GM12878 (cell line): ENCODE results near the gene CCDC85B. TPM values are rescaled to one million over a fixed set of nuclear protein-coding genes. Genes with fewer than 3 reads are reported as not detected.
A peak's percentile ranks its signal among the peaks of the same experiment; 100 is the strongest.

Source experiments
- ATAC-seq: fragments of 200-7000 bp; cut with Tn5 transposase; 3 replicates; pipeline ENCODE4 v1.9.1; 2020; ENCODE audit warnings: mild to moderate bottlenecking, moderate library complexity
- BruUV-seq: library from RNA; stranded (reverse); fragments of 400-500 nt; replicated peaks from 2 replicates; lab custom pipeline; 2021; lab: Mats Ljungman, UMichigan
- CTCF ChIA-PET: fragments of 300-600 bp; sonication (Branson Sonifier 250); formaldehyde crosslinking; extraction: SDS; loops from one replicate; lab custom pipeline; 2021; ENCODE audit warnings: inconsistent platforms; lab: Yijun Ruan, JAX
- POLR2A ChIA-PET: fragments of 350-600 bp; formaldehyde crosslinking; extraction: SDS; loops from one replicate; lab custom pipeline; 2021; ENCODE audit warnings: inconsistent platforms; lab: Charles Lee
- RAD21 ChIA-PET: fragments of 300-600 bp; sonication (Branson Sonifier 250); formaldehyde crosslinking; loops from one replicate; lab custom pipeline; 2023; ENCODE audit warnings: antibody characterized with exemption; ENCODE audit not compliant: unreplicated experiment; lab: Charles Lee
- SMC1A ChIA-PET: fragments of 300-600 bp; sonication (Branson Sonifier 250); formaldehyde crosslinking; loops from one replicate; lab custom pipeline; 2023; ENCODE audit not compliant: unreplicated experiment, uncharacterized antibody; lab: Charles Lee
- DNase-seq: peaks from one replicate; pipeline ENCODE4 v3.0.0-alpha.2; 2011; ENCODE audit warnings: low read depth, low spot score
- FAIRE-seq: peaks from 3 replicates; lab custom pipeline; 2011; peaks lifted over from hg19 to GRCh38; lab: Jason Lieb, UNC
- H2AFZ ChIP-seq: 2 replicates; pipeline ENCODE4 v1.6.0; 2011; ENCODE audit warnings: low read depth, low read length, control low read depth; ENCODE audit not compliant: control insufficient read depth
- H3K27ac ChIP-seq: 2 replicates; pipeline ENCODE4 v1.5.1; 2011; ENCODE audit warnings: control low read depth; ENCODE audit not compliant: control insufficient read depth, insufficient read depth
- H3K27me3 ChIP-seq, 2 experiments: replicated peaks in 1 of 2; 2 replicates each; pipeline versions ENCODE4 v1.6.0 to v1.6.1; 2011; ENCODE audit warnings: low read length in 1 of 2; ENCODE audit not compliant: control insufficient read depth in 2 of 2, insufficient read depth in 2 of 2
- H3K36me3 ChIP-seq, 2 experiments: 2 replicates each; pipeline ENCODE4 v1.5.1; 2011; ENCODE audit warnings: low read length in 1 of 2; ENCODE audit not compliant: control insufficient read depth in 2 of 2, insufficient read depth in 2 of 2
- H3K4me1 ChIP-seq: 2 replicates; pipeline ENCODE4 v1.6.1; 2011; ENCODE audit warnings: mild to moderate bottlenecking, low read length, moderate library complexity, mixed read lengths; ENCODE audit not compliant: control insufficient read depth, insufficient read depth
- H3K4me2 ChIP-seq: 2 replicates; pipeline ENCODE4 v1.6.0; 2011; ENCODE audit warnings: control low read depth; ENCODE audit not compliant: control insufficient read depth, insufficient read depth
- H3K4me3 ChIP-seq: fragments of 200-600 bp; sonication (generic); 2 replicates; pipeline ENCODE4 v1.5.1; 2016
- H3K79me2 ChIP-seq: 2 replicates; pipeline ENCODE4 v1.6.0; 2011; ENCODE audit warnings: low read length; ENCODE audit not compliant: control insufficient read depth, insufficient read depth
- H3K9ac ChIP-seq: 2 replicates; pipeline ENCODE4 v1.8.0; 2011; ENCODE audit warnings: low read length, control low read depth, mixed read lengths; ENCODE audit not compliant: control insufficient read depth, insufficient read depth
- H3K9me3 ChIP-seq: replicated peaks from 3 replicates; pipeline ENCODE4 v1.5.1; 2011; ENCODE audit warnings: mild to moderate bottlenecking, low read length; ENCODE audit not compliant: control insufficient read depth, insufficient read depth
- H4K20me1 ChIP-seq: 2 replicates; pipeline ENCODE4 v1.6.0; 2011; ENCODE audit not compliant: control insufficient read depth, insufficient read depth
- CBX5 ChIP-seq: sonication (generic); IDR thresholded peaks from 2 replicates; pipeline ENCODE4 v1.6.1; 2016; ENCODE audit warnings: low read depth, moderate library complexity, mild to moderate bottlenecking, inconsistent platforms
- CEBPZ ChIP-seq: fragments of 150-350 bp; IDR thresholded peaks from 2 replicates; pipeline ENCODE4 v1.6.1; 2016; ENCODE audit warnings: low read depth, low read length
- HDGF ChIP-seq: fragments of 450-650 bp; IDR thresholded peaks from 2 replicates; pipeline ENCODE4 v1.6.1; 2016; ENCODE audit warnings: antibody characterized with exemption
- IRF4 ChIP-seq: IDR thresholded peaks from 2 replicates; pipeline ENCODE4 v1.6.1; 2011; ENCODE audit warnings: low read depth, low read length
- NR2C2 ChIP-seq: IDR thresholded peaks from 2 replicates; pipeline ENCODE4 v1.6.1; 2011; ENCODE audit warnings: borderline replicate concordance, low read depth; ENCODE audit not compliant: control insufficient read depth, insufficient read length
- POLR2AphosphoS5 ChIP-seq: IDR thresholded peaks from 2 replicates; pipeline ENCODE4 v1.6.1; 2011; ENCODE audit warnings: mild to moderate bottlenecking, low read length, inconsistent platforms
- PRDM15 ChIP-seq: fragments of 450-650 bp; formaldehyde crosslinking; IDR thresholded peaks from 2 replicates; pipeline ENCODE4 v1.4.0; 2020; ENCODE audit warnings: mild to moderate bottlenecking, moderate library complexity
- RAD51 ChIP-seq: fragments of 450-650 bp; IDR thresholded peaks from 2 replicates; pipeline ENCODE4 v1.6.1; 2016; ENCODE audit warnings: moderate library complexity, mild to moderate bottlenecking, inconsistent platforms
- RCOR1 ChIP-seq: conservative IDR thresholded peaks from 2 replicates; pipeline ENCODE4 v1.6.1; 2012; ENCODE audit warnings: low read depth, low read length, improper control_type of control experiment
- SMARCA5 ChIP-seq: fragments of 450-650 bp; IDR thresholded peaks from 2 replicates; pipeline ENCODE4 v1.6.1; 2017; ENCODE audit warnings: mild to moderate bottlenecking
- STAT1 ChIP-seq: fragments of 450-650 bp; conservative IDR thresholded peaks from 2 replicates; pipeline ENCODE4 v1.6.1; 2014; ENCODE audit warnings: antibody characterized with exemption, mild to moderate bottlenecking
- ZNF592 ChIP-seq: fragments of 450-650 bp; IDR thresholded peaks from 2 replicates; pipeline ENCODE4 v1.6.1; 2017; ENCODE audit warnings: mild to moderate bottlenecking, moderate library complexity
- WGBS: methylation state at CpG from one replicate; pipeline ENCODE4 v1.1.6; 2016; ENCODE audit warnings: low lambda C conversion rate; ENCODE audit not compliant: insufficient replicate concordance, insufficient coverage; ENCODE audit errors: missing lambda C conversion rate; 5-methylcytosine and 5-hydroxymethylcytosine counted together
- in situ Hi-C: fragments of 300-500 bp; cut with MboI; formaldehyde crosslinking; loops from 9 replicates; pipeline ENCODE4 v1.14.3; 2018; ENCODE audit warnings: mixed read lengths
- intact Hi-C: fragments of 100-400 bp; cut with micrococcal nuclease; formaldehyde crosslinking; loops from one replicate; pipeline ENCODE4 v1.14.2; 2022; ENCODE audit not compliant: unreplicated experiment
- polyA plus RNA-seq, 11 experiments: library from polyadenylated mRNA; depleted of rRNA in 4 of 11; unstranded in 6 of 11; stranded (reverse) in 5 of 11; fragments of >200 nt; fragmentation: Nextera tagmentation in 4 of 11; fragmentation: Illumina TruSeq in 1 of 11; extraction: Ambion mirVana in 4 of 11; extraction: Trizol in 1 of 11; gene quantifications; 1 replicate in 1 of 11; 2 replicates in 10 of 11; pipeline versions ENCODE4 v1.2.1 to v1.2.3, GENCODE V29; 2011 to 2016; ENCODE audit warnings: inconsistent platforms in 2 of 11, missing spikeins in 2 of 11, low read depth in 1 of 11
- total RNA-seq, 4 experiments: library from RNA; depleted of rRNA in 3 of 4; stranded (reverse); fragments of >200 nt in 3 of 4; fragmentation: Illumina TruSeq in 1 of 4; extraction: Trizol in 1 of 4; gene quantifications; 2 replicates each; pipeline versions ENCODE4 v1.2.1 to v1.2.3, GENCODE V29; 2013 to 2021

Gene CCDC85B
- total and polyA plus RNA-seq, 10 of the 15 experiments (the other 5 are each of a cell fraction or from before 2014, with no cell fraction given) = 0.32 to 114 (median 49.5) TPM

GRCh38 chr11:65894034-65894591 is 3.6 kb downstream of the CCDC85B start:
- ATAC-seq (peak; percentile 29), DNase-seq (no peak), FAIRE-seq (no peak)
- no TSS peak for BruUV-seq
- H3K27ac ChIP-seq = peak overlapping the region; percentile 86
- H3K27me3 ChIP-seq = no peaks in the 10 kb centered on the region
- WGBS = 3% methylated on average over 16 of the region's 16 CpGs
- SMC1A ChIA-PET = interaction anchor here (0.6 to 6.6 kb wide), 9 partner anchors 9 to 249 kb away, joined by 3 to 28 read pairs (median 4); partner anchors contain the start of gene C11orf68
- CTCF ChIA-PET = interaction anchor here (0.7 to 2.0 kb wide), 10 partner anchors 8 to 330 kb away, joined by 3 to 14 read pairs (median 4); no protein-coding TSS in a partner anchor
- H3K36me3 ChIP-seq = no peaks in the 10 kb centered on the region
- H3K4me1 ChIP-seq = peaks cover 27% of the 10 kb centered on the region
- H3K9ac ChIP-seq = peak overlapping the region; percentile 85
- intact Hi-C loops = loop anchor here (5.0 to 10.0 kb wide), 2 partner anchors 33 to 241 kb away; no protein-coding TSS in a partner anchor
- RAD21 ChIA-PET = interaction anchor here (0.8 to 8.0 kb wide), 6 partner anchors 9 to 175 kb away, joined by 3 to 76 read pairs (median 4); partner anchors contain the start of genes C11orf68, CFL1 and MUS81
- H3K9me3 ChIP-seq = no peaks in the 10 kb centered on the region
- H3K4me3 ChIP-seq = peak overlapping the region; percentile 98
- peaks cover 47% of the 10 kb centered on the region for H3K79me2 ChIP-seq
- POLR2A ChIA-PET = interaction anchor here (0.6 to 7.4 kb wide), 6 partner anchors 8 to 220 kb away, joined by 3 to 155 read pairs (median 3); partner anchors contain the start of genes CFL1, FOSL1 and MUS81
- H4K20me1 ChIP-seq = no peaks in the 10 kb centered on the region
- in situ Hi-C loops = no loop called here
- peak overlapping the region; percentile 99 for H3K4me2 ChIP-seq
- peak overlapping the region; percentile 79 for H2AFZ ChIP-seq
- TF ChIP-seq POLR2AphosphoS5 (peak; percentile 71), CEBPZ (no peak), IRF4 (no peak), STAT1 (no peak), NR2C2 (no peak), SMARCA5 (no peak), RAD51 (no peak), ZNF592 (no peak), CBX5 (no peak), RCOR1 (no peak), PRDM15 (CRISPR knock-in tag) (no peak), HDGF (0 out of 2 replicates have a peak, but pooled peaks have one; percentile 16)
